ENCODE results near the gene AGAP1.

AGAP1 gene

DNA sequence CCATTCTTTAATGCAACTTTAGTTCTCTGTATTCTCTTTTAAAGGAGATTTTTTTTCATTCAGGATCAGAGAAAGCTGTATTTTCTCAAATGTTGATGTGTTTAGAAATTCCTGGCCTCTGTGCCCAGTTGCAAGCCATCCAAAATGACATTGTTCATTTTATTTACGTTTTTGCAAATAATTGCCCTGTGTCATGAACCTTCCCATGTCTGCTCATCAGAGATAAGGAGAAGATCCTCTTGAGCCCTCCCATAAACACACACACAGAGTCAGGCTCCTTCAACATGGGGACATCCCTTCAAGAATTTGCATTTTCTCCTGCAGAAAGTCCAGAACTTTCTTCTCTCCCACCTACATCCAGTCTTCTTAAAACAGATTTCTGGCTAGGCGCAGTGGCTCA is 415.5 kb downstream of the AGAP1 start:
- no peak overlapping the region for H3K4me3 ChIP-seq (ENCODE audit: low read length in 2 of 2)
- no peak overlapping the region for H3K9ac ChIP-seq (ENCODE audit: low read depth in 1 of 2, low read length in 2 of 2)
- no peaks in the 10 kb centered on the region for H3K9me3 ChIP-seq (ENCODE audit: control insufficient read depth in 2 of 2, low read length in 2 of 2)
- no peaks in the 10 kb centered on the region for H3K4me1 ChIP-seq (ENCODE audit: control insufficient read depth in 2 of 2, insufficient read depth in 2 of 2, low read length in 2 of 2)
- no peaks in the 10 kb centered on the region for H3K27me3 ChIP-seq (ENCODE audit: control insufficient read depth in 2 of 2, insufficient read depth in 2 of 2, low read length in 2 of 2)
- peaks cover 7 to 8% of the 10 kb centered on the region in 2 donors for H3K36me3 ChIP-seq (ENCODE audit: control insufficient read depth in 2 of 2, insufficient read depth in 2 of 2, low read length in 2 of 2)
- no peak overlapping the region for H3K27ac ChIP-seq (ENCODE audit: low read depth in 2 of 2, low read length in 2 of 2)

DNA sequence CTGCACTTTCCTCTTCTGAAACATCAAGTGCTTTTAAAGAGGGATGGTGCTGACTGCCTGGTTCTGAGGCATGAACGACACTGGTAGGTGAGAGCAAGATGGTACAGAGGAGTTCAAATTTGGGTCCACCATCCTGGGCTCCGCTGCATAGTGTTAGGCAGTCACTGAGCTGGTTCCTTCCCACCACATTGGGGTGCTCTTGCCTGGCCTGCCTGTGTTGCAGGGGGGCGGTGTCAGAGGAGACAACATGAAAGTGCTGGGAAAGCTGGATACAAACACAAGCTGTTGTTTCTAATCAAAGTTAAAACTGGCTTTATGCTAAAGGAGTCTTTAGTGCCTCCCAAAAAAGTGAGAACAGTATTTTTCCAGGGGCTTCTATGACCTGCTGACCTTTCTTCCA is 416.2 kb downstream of the AGAP1 start:
- Histone ChIP-seq H3K4me3 (ENCODE audit: low read length in 2 of 2) (no peak overlapping the region), H3K4me1 (ENCODE audit: control insufficient read depth in 2 of 2, insufficient read depth in 2 of 2, low read length in 2 of 2) (no peaks in the 10 kb centered on the region), H3K36me3 (ENCODE audit: control insufficient read depth in 2 of 2, insufficient read depth in 2 of 2, low read length in 2 of 2) (peaks cover 13 to 15% of the 10 kb centered on the region in 2 donors), H3K27me3 (ENCODE audit: control insufficient read depth in 2 of 2, insufficient read depth in 2 of 2, low read length in 2 of 2) (no peaks in the 10 kb centered on the region), H3K9ac (ENCODE audit: low read depth in 1 of 2, low read length in 2 of 2) (no peak overlapping the region), H3K27ac (ENCODE audit: low read depth in 2 of 2, low read length in 2 of 2) (no peak overlapping the region), H3K9me3 (ENCODE audit: control insufficient read depth in 2 of 2, low read length in 2 of 2) (no peaks in the 10 kb centered on the region)

DNA sequence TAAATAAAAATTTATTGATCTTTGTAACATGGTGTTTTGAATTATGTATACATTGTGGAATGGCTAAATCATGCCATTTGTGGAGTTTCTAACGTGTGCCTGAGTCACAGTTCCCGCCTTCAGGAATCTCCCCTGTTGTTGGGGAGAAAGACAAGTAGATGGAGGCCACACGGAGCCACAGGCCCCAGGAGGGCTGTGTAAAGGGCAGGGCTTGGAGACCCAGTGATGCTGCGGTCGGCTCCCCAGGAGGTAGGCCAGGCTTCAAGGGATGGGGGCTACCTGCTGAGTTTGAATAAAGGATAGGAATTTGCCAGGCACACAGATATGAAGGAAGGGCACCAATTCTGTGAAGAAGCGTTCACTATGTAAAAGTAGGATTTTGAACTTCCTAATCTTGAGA is 417.3 kb downstream of the AGAP1 start:
- Histone ChIP-seq H3K27ac (ENCODE audit: low read depth in 2 of 2, low read length in 2 of 2) (no peak overlapping the region), H3K4me3 (ENCODE audit: low read length in 2 of 2) (no peak overlapping the region)

DNA sequence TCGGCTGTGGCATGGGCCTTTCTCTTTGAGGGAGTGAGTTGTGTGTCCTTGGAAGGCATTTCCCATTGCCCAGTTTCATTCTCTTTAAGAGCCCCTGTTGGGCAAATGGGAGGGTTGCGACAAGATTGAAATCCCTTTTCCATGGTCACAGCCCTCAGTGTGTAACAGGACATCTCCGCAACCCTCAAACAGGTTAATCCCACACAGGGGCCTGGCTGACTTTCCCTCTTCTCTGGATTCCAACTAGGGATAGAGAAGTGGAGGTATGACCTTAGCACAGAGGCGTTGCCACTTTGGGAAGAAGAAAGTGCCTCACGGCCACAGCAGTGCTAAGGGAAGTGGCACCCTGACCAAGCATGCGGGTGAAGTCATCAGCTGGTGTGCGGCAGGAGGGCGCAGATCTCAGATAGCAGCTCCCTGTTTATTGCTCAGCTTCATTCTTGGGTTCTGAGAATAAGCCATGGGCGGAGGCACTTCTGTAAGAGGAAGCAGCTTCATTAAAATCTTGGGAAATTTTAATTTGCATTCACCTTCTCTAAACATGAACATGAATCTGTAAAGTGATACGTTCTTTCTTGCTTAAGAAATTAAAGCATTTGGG is 417.9 kb downstream of the AGAP1 start:
- no peaks in the 10 kb centered on the region for H3K27me3 ChIP-seq (ENCODE audit: control insufficient read depth in 2 of 2, insufficient read depth in 2 of 2, low read length in 2 of 2)
- peaks cover 13 to 17% of the 10 kb centered on the region in 2 donors for H3K36me3 ChIP-seq (ENCODE audit: control insufficient read depth in 2 of 2, insufficient read depth in 2 of 2, low read length in 2 of 2)
- no peak overlapping the region for H3K9ac ChIP-seq (ENCODE audit: low read depth in 1 of 2, low read length in 2 of 2)

More for the DNA sequence above, 417.3 kb downstream of the AGAP1 start:
- no peak overlapping the region for H3K9ac ChIP-seq (ENCODE audit: low read depth in 1 of 2, low read length in 2 of 2)
- H3K4me1 ChIP-seq (ENCODE audit: control insufficient read depth in 2 of 2, insufficient read depth in 2 of 2, low read length in 2 of 2): no peaks in the 10 kb centered on the region
- H3K36me3 ChIP-seq (ENCODE audit: control insufficient read depth in 2 of 2, insufficient read depth in 2 of 2, low read length in 2 of 2): peaks cover 13 to 16% of the 10 kb centered on the region in 2 donors
- no peaks in the 10 kb centered on the region for H3K27me3 ChIP-seq (ENCODE audit: control insufficient read depth in 2 of 2, insufficient read depth in 2 of 2, low read length in 2 of 2)
- H3K9me3 ChIP-seq (ENCODE audit: control insufficient read depth in 2 of 2, low read length in 2 of 2): no peaks in the 10 kb centered on the region

DNA sequence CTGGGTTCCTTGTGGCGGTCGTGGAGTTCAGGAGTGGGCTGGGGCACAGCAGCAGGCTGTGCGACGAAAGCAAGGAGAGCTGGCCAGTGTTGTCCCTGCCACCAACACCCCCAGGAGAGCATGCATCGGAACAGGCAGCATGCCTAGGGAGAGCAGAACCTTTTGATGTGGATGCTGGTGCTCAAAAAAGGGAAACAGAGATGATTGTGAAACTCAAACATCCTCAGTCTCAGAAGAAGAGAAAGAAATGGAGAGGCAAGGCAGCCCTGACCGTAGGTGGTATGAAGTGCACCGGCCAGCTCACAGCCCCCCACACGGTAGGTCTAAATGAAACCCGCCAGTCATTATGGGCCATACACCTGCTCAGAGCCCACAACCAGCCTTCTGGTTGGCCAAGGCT is 420.9 kb downstream of the AGAP1 start:
- H3K27ac ChIP-seq (ENCODE audit: low read depth in 2 of 2, low read length in 2 of 2): no peak overlapping the region
- H3K9me3 ChIP-seq (ENCODE audit: control insufficient read depth in 2 of 2, low read length in 2 of 2): no peaks in the 10 kb centered on the region
- no peaks in the 10 kb centered on the region for H3K4me1 ChIP-seq (ENCODE audit: control insufficient read depth in 2 of 2, insufficient read depth in 2 of 2, low read length in 2 of 2)
- no peak overlapping the region for H3K9ac ChIP-seq (ENCODE audit: low read depth in 1 of 2, low read length in 2 of 2)
- no peaks in the 10 kb centered on the region for H3K27me3 ChIP-seq (ENCODE audit: control insufficient read depth in 2 of 2, insufficient read depth in 2 of 2, low read length in 2 of 2)
- peaks cover 15 to 18% of the 10 kb centered on the region in 2 donors for H3K36me3 ChIP-seq (ENCODE audit: control insufficient read depth in 2 of 2, insufficient read depth in 2 of 2, low read length in 2 of 2)
- H3K4me3 ChIP-seq (ENCODE audit: low read length in 2 of 2): no peak overlapping the region

More for the DNA sequence above, 417.9 kb downstream of the AGAP1 start:
- no peak overlapping the region for H3K4me3 ChIP-seq (ENCODE audit: low read length in 2 of 2)
- no peak overlapping the region for H3K27ac ChIP-seq (ENCODE audit: low read depth in 2 of 2, low read length in 2 of 2)
- no peaks in the 10 kb centered on the region for H3K4me1 ChIP-seq (ENCODE audit: control insufficient read depth in 2 of 2, insufficient read depth in 2 of 2, low read length in 2 of 2)
- no peaks in the 10 kb centered on the region for H3K9me3 ChIP-seq (ENCODE audit: control insufficient read depth in 2 of 2, low read length in 2 of 2)

DNA sequence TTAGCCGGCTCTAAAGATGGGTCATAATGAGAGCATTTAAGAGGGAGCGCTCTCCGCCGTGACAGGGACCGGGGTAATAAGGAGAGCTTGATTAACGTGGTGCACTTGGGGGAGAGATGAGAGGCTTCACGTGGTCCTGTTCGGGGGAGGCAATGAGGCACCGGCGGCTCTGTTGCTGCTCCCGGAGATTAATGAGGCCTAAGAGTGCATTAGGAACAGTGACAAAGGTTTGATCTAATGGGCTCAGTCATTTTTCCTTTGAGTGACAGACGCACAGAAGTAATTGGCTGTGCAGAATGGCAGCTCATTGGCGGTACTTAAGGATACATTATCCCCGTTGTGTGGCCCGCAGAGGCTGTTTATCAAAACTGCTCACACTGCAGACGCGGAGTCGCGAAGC is 423.7 kb downstream of the AGAP1 start:
- H3K4me1 ChIP-seq (ENCODE audit: control insufficient read depth in 2 of 2, insufficient read depth in 2 of 2, low read length in 2 of 2): no peaks in the 10 kb centered on the region
- no peaks in the 10 kb centered on the region for H3K9me3 ChIP-seq (ENCODE audit: control insufficient read depth in 2 of 2, low read length in 2 of 2)
- H3K4me3 ChIP-seq (ENCODE audit: low read length in 2 of 2): no peak overlapping the region
- H3K27me3 ChIP-seq (ENCODE audit: control insufficient read depth in 2 of 2, insufficient read depth in 2 of 2, low read length in 2 of 2): no peaks in the 10 kb centered on the region
- H3K36me3 ChIP-seq (ENCODE audit: control insufficient read depth in 2 of 2, insufficient read depth in 2 of 2, low read length in 2 of 2): peaks cover 16 to 25% of the 10 kb centered on the region in 2 donors
- H3K9ac ChIP-seq (ENCODE audit: low read depth in 1 of 2, low read length in 2 of 2): no peak overlapping the region
- no peak overlapping the region for H3K27ac ChIP-seq (ENCODE audit: low read depth in 2 of 2, low read length in 2 of 2)

DNA sequence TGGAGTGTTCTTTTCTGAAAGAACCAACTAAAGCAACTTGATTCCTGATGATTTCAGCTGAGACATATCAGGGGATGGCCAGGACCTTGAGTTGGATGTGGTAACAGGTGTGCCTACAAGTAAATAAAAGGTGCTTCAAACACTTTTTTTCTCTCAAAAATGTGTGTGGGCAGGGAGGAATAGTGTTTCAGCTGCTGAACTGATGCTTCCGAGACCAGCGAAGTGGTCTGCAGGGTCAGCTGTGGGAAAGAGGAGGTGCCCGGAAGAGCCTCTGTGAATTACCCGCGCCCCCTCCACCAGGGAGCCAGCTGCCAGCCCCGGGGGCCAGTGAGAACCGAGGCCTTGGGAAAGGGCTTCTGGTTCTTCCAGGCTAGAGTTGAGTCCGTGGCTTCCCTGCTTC is 425.0 kb downstream of the AGAP1 start:
- Histone ChIP-seq H3K27me3 (ENCODE audit: control insufficient read depth in 2 of 2, insufficient read depth in 2 of 2, low read length in 2 of 2) (no peaks in the 10 kb centered on the region), H3K4me3 (ENCODE audit: low read length in 2 of 2) (no peak overlapping the region), H3K36me3 (ENCODE audit: control insufficient read depth in 2 of 2, insufficient read depth in 2 of 2, low read length in 2 of 2) (peaks cover 16 to 31% of the 10 kb centered on the region in 2 donors), H3K27ac (ENCODE audit: low read depth in 2 of 2, low read length in 2 of 2) (no peak overlapping the region), H3K9me3 (ENCODE audit: control insufficient read depth in 2 of 2, low read length in 2 of 2) (no peaks in the 10 kb centered on the region), H3K9ac (ENCODE audit: low read depth in 1 of 2, low read length in 2 of 2) (no peak overlapping the region), H3K4me1 (ENCODE audit: control insufficient read depth in 2 of 2, insufficient read depth in 2 of 2, low read length in 2 of 2) (no peaks in the 10 kb centered on the region)

DNA sequence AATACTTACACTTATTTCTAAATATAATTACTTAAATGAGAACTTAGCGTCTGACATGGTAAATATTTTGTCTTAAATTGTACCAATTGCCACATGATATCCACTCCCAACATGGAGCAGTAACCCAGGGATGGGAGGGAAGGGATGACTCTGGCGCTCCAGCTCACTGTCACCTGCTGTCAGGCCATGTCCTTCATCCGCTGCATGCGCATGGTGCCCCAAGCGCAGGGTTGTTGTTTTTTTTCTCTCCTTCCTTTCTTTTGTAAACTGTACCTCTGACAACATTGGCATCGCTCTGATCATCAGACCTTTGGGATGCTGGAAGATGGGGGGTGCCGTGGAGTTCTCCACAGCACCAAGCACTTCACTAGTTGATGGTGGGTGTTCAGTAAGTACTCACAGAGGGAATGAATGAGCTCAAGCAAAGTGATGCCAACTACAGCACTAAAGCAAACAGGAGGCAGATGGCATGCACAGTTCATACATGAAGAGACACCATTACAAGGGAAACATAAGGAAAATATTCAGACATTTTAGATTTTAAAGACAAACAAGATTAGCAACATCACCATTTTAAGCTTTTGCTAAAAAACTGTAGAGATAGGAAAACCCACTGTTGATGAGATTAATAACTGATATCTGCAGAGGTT is 426.5 kb downstream of the AGAP1 start:
- no peak overlapping the region for H3K4me3 ChIP-seq (ENCODE audit: low read length in 2 of 2)
- no peaks in the 10 kb centered on the region for H3K4me1 ChIP-seq (ENCODE audit: control insufficient read depth in 2 of 2, insufficient read depth in 2 of 2, low read length in 2 of 2)
- H3K27ac ChIP-seq (ENCODE audit: low read depth in 2 of 2, low read length in 2 of 2): no peak overlapping the region
- no peaks in the 10 kb centered on the region for H3K9me3 ChIP-seq (ENCODE audit: control insufficient read depth in 2 of 2, low read length in 2 of 2)
- H3K36me3 ChIP-seq (ENCODE audit: control insufficient read depth in 2 of 2, insufficient read depth in 2 of 2, low read length in 2 of 2): peaks cover 10 to 18% of the 10 kb centered on the region in 2 donors
- no peaks in the 10 kb centered on the region for H3K27me3 ChIP-seq (ENCODE audit: control insufficient read depth in 2 of 2, insufficient read depth in 2 of 2, low read length in 2 of 2)
- H3K9ac ChIP-seq (ENCODE audit: low read depth in 1 of 2, low read length in 2 of 2): no peak overlapping the region

DNA sequence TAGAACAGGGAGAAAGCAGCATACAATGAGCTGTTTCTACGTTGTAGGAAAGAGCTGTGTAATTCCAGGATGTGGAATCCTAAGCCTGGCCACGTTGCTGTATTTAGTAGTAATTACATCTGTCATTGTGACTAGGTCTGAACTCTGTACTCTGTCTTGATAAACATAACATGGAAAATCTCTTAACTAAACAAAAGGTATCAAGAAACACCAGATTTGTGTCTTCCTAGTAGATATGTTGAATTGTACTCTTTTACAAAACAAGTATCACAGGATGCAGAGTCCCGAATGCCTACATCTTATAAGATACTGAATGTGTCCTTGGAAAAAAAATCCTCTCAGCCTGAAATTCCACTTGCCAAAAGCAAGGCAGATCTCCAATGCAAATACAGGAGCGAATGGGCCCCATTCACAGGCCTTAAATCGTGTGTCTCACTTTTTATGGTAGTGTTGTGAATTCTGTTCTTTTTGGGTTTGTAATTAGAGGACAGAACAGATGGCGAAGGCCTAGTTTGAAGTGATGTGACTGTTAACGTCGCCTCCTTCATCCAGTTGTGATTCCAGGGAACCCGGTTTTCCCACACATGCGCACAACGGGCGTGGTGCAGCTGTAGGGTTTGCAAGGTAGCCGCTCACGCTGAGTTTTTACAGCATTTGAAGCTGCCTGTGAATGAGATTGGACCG is 427.8 kb downstream of the AGAP1 start:
- Histone ChIP-seq H3K4me1 (ENCODE audit: control insufficient read depth in 2 of 2, insufficient read depth in 2 of 2, low read length in 2 of 2) (no peaks in the 10 kb centered on the region), H3K4me3 (ENCODE audit: low read length in 2 of 2) (no peak overlapping the region), H3K9me3 (ENCODE audit: control insufficient read depth in 2 of 2, low read length in 2 of 2) (no peaks in the 10 kb centered on the region), H3K36me3 (ENCODE audit: control insufficient read depth in 2 of 2, insufficient read depth in 2 of 2, low read length in 2 of 2) (peaks cover 10 to 18% of the 10 kb centered on the region in 2 donors), H3K9ac (ENCODE audit: low read depth in 1 of 2, low read length in 2 of 2) (no peak overlapping the region), H3K27ac (ENCODE audit: low read depth in 2 of 2, low read length in 2 of 2) (no peak overlapping the region), H3K27me3 (ENCODE audit: control insufficient read depth in 2 of 2, insufficient read depth in 2 of 2, low read length in 2 of 2) (no peaks in the 10 kb centered on the region)

DNA sequence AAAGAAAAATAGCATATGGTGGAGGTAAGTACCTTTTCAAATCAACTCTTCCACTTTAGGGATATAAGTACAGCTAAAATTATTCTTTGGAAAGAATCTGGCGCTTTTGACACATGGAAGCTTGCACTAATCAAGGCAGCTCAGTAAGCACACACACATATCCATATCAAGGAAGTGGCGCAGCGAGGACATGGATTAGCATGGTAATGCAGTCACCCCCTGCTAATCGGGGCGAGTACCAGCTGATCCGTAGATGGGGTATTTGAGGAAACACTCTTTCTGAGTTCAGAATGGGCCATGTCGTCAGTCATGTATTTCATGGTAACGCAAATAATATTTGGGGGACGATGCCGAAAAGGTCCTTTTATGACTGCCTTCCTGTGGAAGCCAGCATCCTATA is 429.0 kb downstream of the AGAP1 start:
- peaks cover 10 to 15% of the 10 kb centered on the region in 2 donors for H3K36me3 ChIP-seq (ENCODE audit: control insufficient read depth in 2 of 2, insufficient read depth in 2 of 2, low read length in 2 of 2)
- no peak overlapping the region for H3K9ac ChIP-seq (ENCODE audit: low read depth in 1 of 2, low read length in 2 of 2)
- no peak overlapping the region for H3K4me3 ChIP-seq (ENCODE audit: low read length in 2 of 2)
- H3K27me3 ChIP-seq (ENCODE audit: control insufficient read depth in 2 of 2, insufficient read depth in 2 of 2, low read length in 2 of 2): no peaks in the 10 kb centered on the region
- no peaks in the 10 kb centered on the region for H3K4me1 ChIP-seq (ENCODE audit: control insufficient read depth in 2 of 2, insufficient read depth in 2 of 2, low read length in 2 of 2)
- no peak overlapping the region for H3K27ac ChIP-seq (ENCODE audit: low read depth in 2 of 2, low read length in 2 of 2)
- no peaks in the 10 kb centered on the region for H3K9me3 ChIP-seq (ENCODE audit: control insufficient read depth in 2 of 2, low read length in 2 of 2)

Measured in mucosa of rectum (tissue), 2 donors.